ENCODE measurements around the gene COL4A2.

- TF ChIP-seq CTCF (IDR thresholded peaks at IDR 0.05) (no peak), POLR2A (IDR thresholded peaks at IDR 0.05) (no peak), POLR2AphosphoS5 (IDR thresholded peaks at IDR 0.05) (no peak)
These were observed 185.0 kb downstream of the COL4A2 start for GRCh38 chr13:110491869-110492678.

Data from suprapubic skin (tissue), 4 donors.